Vagina (tissue), 2 donors: ENCODE measurements around the gene HINT3.

Experiments used
- CTCF ChIP-seq, 3 experiments: fragments of 450-650 bp in 2 of 3; fragments of 200-600 bp in 1 of 3; sonication (generic) in 1 of 3; IDR thresholded peaks; one replicate each; pipeline ENCODE4 v1.5.1; 2017 to 2019; ENCODE audit warnings: antibody characterized with exemption in 3 of 3, mild to moderate bottlenecking in 2 of 3, moderate library complexity in 2 of 3
- POLR2A ChIP-seq, 2 donors: fragments of 450-650 bp; IDR thresholded peaks; one replicate each; pipeline ENCODE4 v1.6.1; 2017; ENCODE audit warnings: antibody characterized with exemption in 2 of 2, mild to moderate bottlenecking in 2 of 2, moderate library complexity in 2 of 2
- POLR2AphosphoS5 ChIP-seq, 2 donors: sonication (generic); formaldehyde crosslinking; IDR thresholded peaks; one replicate each; pipeline ENCODE4 v1.9.0; 2017; ENCODE audit warnings: antibody characterized with exemption in 2 of 2, mild to moderate bottlenecking in 2 of 2, low read depth in 1 of 2; ENCODE audit not compliant: insufficient read depth in 1 of 2

DNA sequence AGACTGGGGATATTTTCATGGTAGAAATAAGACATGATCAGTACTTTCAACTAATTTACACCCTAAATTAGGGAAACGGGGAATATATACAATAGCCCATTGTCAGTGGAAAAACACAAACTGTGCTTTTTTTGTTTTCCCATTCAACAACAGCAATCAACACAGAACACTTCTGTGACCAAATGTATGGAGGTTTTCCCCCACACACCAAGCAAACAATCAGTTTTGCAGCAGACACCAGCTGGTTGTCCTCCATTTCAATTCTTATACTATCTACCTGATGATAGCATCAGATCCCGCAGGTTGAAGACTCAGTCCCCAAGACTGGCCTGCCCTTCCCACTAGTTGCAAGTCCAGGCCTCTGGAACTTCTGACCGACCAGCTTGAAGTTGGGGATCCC is 4.5 kb downstream of the HINT3 start:
- no peak for TF ChIP-seq CTCF (IDR thresholded peaks at IDR 0.05)
- TF ChIP-seq POLR2A (IDR thresholded peaks at IDR 0.05): no peak
- TF ChIP-seq POLR2AphosphoS5 (IDR thresholded peaks at IDR 0.05; ENCODE audit: insufficient read depth in 1 of 2, low read depth in 1 of 2): no peak
